SK-N-SH (cell line): ENCODE results near the gene ARCN1. TPM values are rescaled to one million over a fixed set of nuclear protein-coding genes. Genes with fewer than 3 reads are reported as not detected.
A peak's percentile ranks its signal among the peaks of the same experiment; 100 is the strongest.

ENCODE experiments used
- CTCF ChIA-PET: fragments of 300-600, 350-600 bp; formaldehyde crosslinking; extraction: SDS; loops from one replicate; lab custom pipeline; 2021; lab: Yijun Ruan, JAX
- POLR2A ChIA-PET: fragments of 350-600 bp; sonication (Branson Sonifier 250); formaldehyde crosslinking; extraction: SDS; loops from one replicate; lab custom pipeline; 2020; ENCODE audit warnings: antibody characterized with exemption, inconsistent platforms; lab: Yijun Ruan, JAX
- DNase-seq: peaks from one replicate; pipeline ENCODE4 v3.0.0; 2012
- H2AFZ ChIP-seq: fragments of 200-600 bp; sonication (generic); 2 replicates; pipeline ENCODE4 v1.8.1; 2016; ENCODE audit warnings: antibody characterized with exemption, mild to moderate bottlenecking, low read depth
- H3F3A ChIP-seq: fragments of 200-600 bp; sonication (generic); replicated peaks from 2 replicates; pipeline ENCODE3; 2016; ENCODE audit warnings: antibody characterized with exemption, mild to moderate bottlenecking; ENCODE audit not compliant: insufficient read depth
- H3K27ac ChIP-seq, 2 experiments: fragments of 200-500 bp in 1 of 2; fragments of 200-600 bp in 1 of 2; sonication (Bioruptor generic) in 1 of 2; sonication (generic), shearing (Covaris generic) in 1 of 2; 2 replicates each; pipeline versions ENCODE4 v1.5.1 to v1.6.1; 2014 to 2016; ENCODE audit warnings: low read depth in 2 of 2, inconsistent platforms in 1 of 2, low read length in 1 of 2, mild to moderate bottlenecking in 1 of 2, mixed read lengths in 1 of 2
- H3K27me3 ChIP-seq: fragments of 200-600 bp; sonication (generic), shearing (Covaris generic); 2 replicates; pipeline ENCODE4 v1.6.1; 2016; ENCODE audit warnings: mixed run types; ENCODE audit not compliant: insufficient read depth
- H3K36me3 ChIP-seq, 2 experiments: fragments of 200-500 bp in 1 of 2; fragments of 200-600 bp in 1 of 2; sonication (Bioruptor generic) in 1 of 2; sonication (generic) in 1 of 2; replicated peaks in 1 of 2; 2 replicates each; pipeline versions ENCODE3 to v1.5.1; 2014 to 2016; ENCODE audit warnings: low read length in 1 of 2, mild to moderate bottlenecking in 1 of 2; ENCODE audit not compliant: insufficient read depth in 2 of 2, control insufficient read depth in 1 of 2
- H3K4me1 ChIP-seq, 2 experiments: fragments of 200-500 bp in 1 of 2; fragments of 200-600 bp in 1 of 2; sonication (Bioruptor generic) in 1 of 2; sonication (generic), shearing (Covaris generic) in 1 of 2; 2 replicates each; pipeline versions ENCODE4 v1.5.1 to v1.6.1; 2014 to 2016; ENCODE audit warnings: low read depth in 1 of 2, low read length in 1 of 2, mixed run types in 1 of 2; ENCODE audit not compliant: insufficient read depth in 2 of 2, control insufficient read depth in 1 of 2
- H3K4me2 ChIP-seq: fragments of 200-600 bp; sonication (generic), shearing (Covaris generic); 2 replicates; pipeline ENCODE4 v1.6.1; 2017; ENCODE audit warnings: mixed run types
- H3K4me3 ChIP-seq, 2 experiments: fragments of 200-500 bp in 1 of 2; fragments of 200-600 bp in 1 of 2; sonication (Bioruptor generic) in 1 of 2; sonication (generic), shearing (Covaris generic) in 1 of 2; 2 replicates each; pipeline versions ENCODE4 v1.5.1 to v1.8.1; 2014 to 2016; ENCODE audit warnings: low read depth in 2 of 2, inconsistent platforms in 1 of 2, low read length in 1 of 2, mild to moderate bottlenecking in 1 of 2, mixed read lengths in 1 of 2, moderate library complexity in 1 of 2
- H3K79me2 ChIP-seq: fragments of 200-600 bp; sonication (generic); 2 replicates; pipeline ENCODE4 v1.8.1; 2017; ENCODE audit warnings: mild to moderate bottlenecking; ENCODE audit not compliant: insufficient read depth
- H3K9ac ChIP-seq: fragments of 200-600 bp; sonication (generic); 2 replicates; pipeline ENCODE4 v1.6.1; 2017; ENCODE audit warnings: mixed run types
- H3K9me2 ChIP-seq: fragments of 200-600 bp; sonication (generic); 2 replicates; pipeline ENCODE4 v1.6.1; 2017; ENCODE audit warnings: mixed run types
- H3K9me3 ChIP-seq: fragments of 200-600 bp; sonication (generic); 2 replicates; pipeline ENCODE4 v1.6.1; 2017; ENCODE audit warnings: mixed run types, mild to moderate bottlenecking, moderate library complexity
- H4K20me1 ChIP-seq: fragments of 200-600 bp; sonication (generic); 2 replicates; pipeline ENCODE4 v1.6.1; 2017; ENCODE audit warnings: mild to moderate bottlenecking, mixed run types; ENCODE audit not compliant: insufficient read depth
- ELF1 ChIP-seq: IDR thresholded peaks from 2 replicates; pipeline ENCODE4 v1.4.0; 2012
- EZH2phosphoT487 ChIP-seq: fragments of 200-600 bp; sonication (generic); IDR thresholded peaks from 2 replicates; pipeline ENCODE4 v1.6.1; 2017; ENCODE audit warnings: low read depth, mixed run types, mild to moderate bottlenecking, antibody characterized with exemption, moderate library complexity, borderline replicate concordance
- FOXJ3 ChIP-seq: sonication (generic); formaldehyde crosslinking; IDR thresholded peaks from 2 replicates; pipeline ENCODE4 v1.5.1; 2020; ENCODE audit warnings: mild to moderate bottlenecking, missing genetic modification reagents
- FOXM1 ChIP-seq: IDR thresholded peaks from 2 replicates; pipeline ENCODE4 v1.4.0; 2012; ENCODE audit warnings: low read depth, mild to moderate bottlenecking
- GABPA ChIP-seq: IDR thresholded peaks from 2 replicates; pipeline ENCODE4 v1.4.0; 2012; ENCODE audit warnings: low read depth, mild to moderate bottlenecking
- GATA2 ChIP-seq: sonication (generic); formaldehyde crosslinking; IDR thresholded peaks from 2 replicates; pipeline ENCODE4 v1.5.0; 2020; ENCODE audit warnings: mild to moderate bottlenecking, missing genetic modification reagents
- MXI1 ChIP-seq: IDR thresholded peaks from 2 replicates; pipeline ENCODE4 v1.6.1; 2012; ENCODE audit warnings: mild to moderate bottlenecking, low read depth, low read length, improper control_type of control experiment
- POLR2AphosphoS5 ChIP-seq: IDR thresholded peaks from 2 replicates; pipeline ENCODE4 v1.6.1; 2012; ENCODE audit warnings: low read depth, low read length
- RAD21 ChIP-seq: IDR thresholded peaks from 2 replicates; pipeline ENCODE4 v1.6.1; 2012; ENCODE audit warnings: mild to moderate bottlenecking, low read length
- RCOR1 ChIP-seq: fragments of 150-350 bp; IDR thresholded peaks from 2 replicates; pipeline ENCODE4 v1.6.1; 2017; ENCODE audit warnings: antibody characterized with exemption, low read length
- SMC3 ChIP-seq: IDR thresholded peaks from 2 replicates; pipeline ENCODE4 v1.6.1; 2012; ENCODE audit warnings: low read depth, low read length, improper control_type of control experiment
- YY1 ChIP-seq: IDR thresholded peaks from 2 replicates; pipeline ENCODE4 v1.4.0; 2012; ENCODE audit warnings: low read depth, mild to moderate bottlenecking
- WGBS: methylation state at CpG from one replicate; pipeline ENCODE4 v1.1.6; 2017; ENCODE audit warnings: low lambda C conversion rate; 5-methylcytosine and 5-hydroxymethylcytosine counted together
- polyA plus RNA-seq, 3 experiments: library from polyadenylated mRNA; depleted of rRNA; stranded (reverse); fragments of >200 nt; gene quantifications; 2 replicates each; pipeline ENCODE4 v1.2.3, GENCODE V29; 2012
- TF ChIP-seq, protein P1 (sequence below): IDR thresholded peaks from 2 replicates; pipeline ENCODE4 v1.4.0; 2012; ENCODE audit warnings: low read depth
- TF ChIP-seq, protein P2 (sequence below): IDR thresholded peaks from 2 replicates; pipeline ENCODE4; 2012
- TF ChIP-seq, protein P3 (sequence below): IDR thresholded peaks from 2 replicates; pipeline ENCODE4 v1.6.1; 2012; ENCODE audit warnings: mild to moderate bottlenecking, low read depth, low read length, moderate library complexity

Gene ARCN1
- polyA plus RNA-seq, 1 of the 3 experiments (the other 2 are of a cell fraction), result 128 TPM

DNA sequence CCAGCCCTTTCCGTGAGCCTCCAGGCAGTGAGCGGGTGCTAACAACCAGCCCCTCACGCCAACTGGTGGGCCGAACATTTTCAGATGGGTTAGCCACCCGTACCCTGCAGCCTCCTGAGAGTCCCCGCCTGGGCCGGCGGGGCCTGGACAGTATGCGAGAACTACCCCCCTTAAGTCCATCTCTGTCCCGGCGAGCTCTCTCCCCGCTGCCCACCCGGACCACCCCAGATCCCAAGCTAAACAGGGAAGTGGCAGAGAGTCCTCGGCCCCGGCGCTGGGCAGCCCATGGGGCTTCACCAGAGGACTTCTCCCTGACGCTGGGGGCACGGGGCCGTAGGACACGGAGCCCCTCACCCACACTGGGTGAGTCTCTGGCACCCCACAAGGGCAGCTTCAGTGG is 55.8 kb downstream of the ARCN1 start:
- Histone ChIP-seq H3K4me1 (peaks cover 6 to 28% of the 10 kb centered on the region in 2 experiments; a peak in 3 of 4 replicates), H3K4me2 (no peak overlapping the region), H3K9ac (no peak overlapping the region), H3F3A (peaks cover 8% of the 10 kb centered on the region), H3K27me3 (no peaks in the 10 kb centered on the region), H3K36me3 (peaks cover 60 to 71% of the 10 kb centered on the region in 2 experiments), H3K79me2 (peaks cover 98% of the 10 kb centered on the region), H3K9me3 (no peaks in the 10 kb centered on the region), H4K20me1 (peaks cover 83% of the 10 kb centered on the region), H2AFZ (no peak overlapping the region), H3K27ac (no peak overlapping the region), H3K9me2 (no peaks in the 10 kb centered on the region), H3K4me3 (no peak overlapping the region)
- TF ChIP-seq GABPA (no peak), GATA2 (no peak), RCOR1 (no peak)
- ChIA-PET CTCF (interaction anchor here (0.9 to 1.8 kb wide), 5 partner anchors 8 to 62 kb away, joined by 3 to 9 read pairs (median 3); no protein-coding TSS in a partner anchor), POLR2A (no interaction called here)
- WGBS, result 97% methylated on average over 9 of the region's 20 CpGs
- no peak for DNase-seq

DNA sequence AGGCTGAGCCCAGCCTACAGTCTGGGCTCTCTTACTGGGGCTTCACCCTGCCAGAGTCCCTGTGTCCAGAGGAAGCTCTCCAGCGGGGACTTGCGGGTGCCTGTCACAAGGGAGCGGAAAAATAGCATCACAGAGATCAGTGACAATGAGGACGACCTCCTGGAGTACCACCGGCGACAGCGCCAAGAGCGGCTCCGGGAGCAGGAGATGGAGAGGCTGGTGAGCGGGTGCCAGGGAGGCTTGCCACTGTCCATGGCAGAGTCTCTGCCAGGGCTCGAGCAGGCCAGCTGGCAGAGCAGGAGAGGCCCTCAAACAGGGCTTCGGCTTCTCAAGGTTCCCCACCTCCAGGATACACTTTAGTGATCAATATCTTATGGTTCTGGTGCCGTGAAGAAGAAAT is 56.2 kb downstream of the ARCN1 start:
- WGBS, result 92% methylated on average over 13 of the region's 13 CpGs
- no peak for DNase-seq
- Histone ChIP-seq H3K79me2 (peaks cover 97% of the 10 kb centered on the region), H3K4me2 (no peak overlapping the region), H3K27me3 (no peaks in the 10 kb centered on the region), H3K9me3 (no peaks in the 10 kb centered on the region), H3K9me2 (no peaks in the 10 kb centered on the region), H3K36me3 (peaks cover 64 to 75% of the 10 kb centered on the region in 2 experiments), H3K9ac (0 out of 2 replicates have a peak overlapping the region, but pooled peaks have one; percentile 7), H3K4me3 (no peak overlapping the region)
- POLR2A ChIA-PET, result no interaction called here
- CTCF ChIA-PET, result interaction anchor here (0.9 to 1.8 kb wide), 5 partner anchors 8 to 61 kb away, joined by 3 to 9 read pairs (median 5); partner anchors contain the start of gene PHLDB1
- TF ChIP-seq, protein P1, sequence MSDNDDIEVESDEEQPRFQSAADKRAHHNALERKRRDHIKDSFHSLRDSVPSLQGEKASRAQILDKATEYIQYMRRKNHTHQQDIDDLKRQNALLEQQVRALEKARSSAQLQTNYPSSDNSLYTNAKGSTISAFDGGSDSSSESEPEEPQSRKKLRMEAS, result no peak
- TF ChIP-seq POLR2AphosphoS5 (no peak), YY1 (no peak), EZH2phosphoT487 (no peak), RAD21 (no peak), FOXJ3 (CRISPR knock-in tag) (no peak), SMC3 (no peak), MXI1 (no peak), ELF1 (no peak), FOXM1 (no peak)
- TF ChIP-seq, protein P2, sequence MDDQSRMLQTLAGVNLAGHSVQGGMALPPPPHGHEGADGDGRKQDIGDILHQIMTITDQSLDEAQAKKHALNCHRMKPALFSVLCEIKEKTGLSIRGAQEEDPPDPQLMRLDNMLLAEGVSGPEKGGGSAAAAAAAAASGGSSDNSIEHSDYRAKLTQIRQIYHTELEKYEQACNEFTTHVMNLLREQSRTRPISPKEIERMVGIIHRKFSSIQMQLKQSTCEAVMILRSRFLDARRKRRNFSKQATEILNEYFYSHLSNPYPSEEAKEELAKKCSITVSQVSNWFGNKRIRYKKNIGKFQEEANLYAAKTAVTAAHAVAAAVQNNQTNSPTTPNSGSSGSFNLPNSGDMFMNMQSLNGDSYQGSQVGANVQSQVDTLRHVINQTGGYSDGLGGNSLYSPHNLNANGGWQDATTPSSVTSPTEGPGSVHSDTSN, result no peak
- TF ChIP-seq, protein P3, sequence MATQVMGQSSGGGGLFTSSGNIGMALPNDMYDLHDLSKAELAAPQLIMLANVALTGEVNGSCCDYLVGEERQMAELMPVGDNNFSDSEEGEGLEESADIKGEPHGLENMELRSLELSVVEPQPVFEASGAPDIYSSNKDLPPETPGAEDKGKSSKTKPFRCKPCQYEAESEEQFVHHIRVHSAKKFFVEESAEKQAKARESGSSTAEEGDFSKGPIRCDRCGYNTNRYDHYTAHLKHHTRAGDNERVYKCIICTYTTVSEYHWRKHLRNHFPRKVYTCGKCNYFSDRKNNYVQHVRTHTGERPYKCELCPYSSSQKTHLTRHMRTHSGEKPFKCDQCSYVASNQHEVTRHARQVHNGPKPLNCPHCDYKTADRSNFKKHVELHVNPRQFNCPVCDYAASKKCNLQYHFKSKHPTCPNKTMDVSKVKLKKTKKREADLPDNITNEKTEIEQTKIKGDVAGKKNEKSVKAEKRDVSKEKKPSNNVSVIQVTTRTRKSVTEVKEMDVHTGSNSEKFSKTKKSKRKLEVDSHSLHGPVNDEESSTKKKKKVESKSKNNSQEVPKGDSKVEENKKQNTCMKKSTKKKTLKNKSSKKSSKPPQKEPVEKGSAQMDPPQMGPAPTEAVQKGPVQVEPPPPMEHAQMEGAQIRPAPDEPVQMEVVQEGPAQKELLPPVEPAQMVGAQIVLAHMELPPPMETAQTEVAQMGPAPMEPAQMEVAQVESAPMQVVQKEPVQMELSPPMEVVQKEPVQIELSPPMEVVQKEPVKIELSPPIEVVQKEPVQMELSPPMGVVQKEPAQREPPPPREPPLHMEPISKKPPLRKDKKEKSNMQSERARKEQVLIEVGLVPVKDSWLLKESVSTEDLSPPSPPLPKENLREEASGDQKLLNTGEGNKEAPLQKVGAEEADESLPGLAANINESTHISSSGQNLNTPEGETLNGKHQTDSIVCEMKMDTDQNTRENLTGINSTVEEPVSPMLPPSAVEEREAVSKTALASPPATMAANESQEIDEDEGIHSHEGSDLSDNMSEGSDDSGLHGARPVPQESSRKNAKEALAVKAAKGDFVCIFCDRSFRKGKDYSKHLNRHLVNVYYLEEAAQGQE, result no peak
- TF ChIP-seq, all 33 proteins: peak for 0
- peaks cover 83% of the 10 kb centered on the region for H4K20me1 ChIP-seq
- peaks cover 6 to 24% of the 10 kb centered on the region in 2 experiments; a peak in 3 of 4 replicates for H3K4me1 ChIP-seq
- H3K27ac ChIP-seq, result no peak overlapping the region
- H3F3A ChIP-seq, result peaks cover 6% of the 10 kb centered on the region
- no peak overlapping the region for H2AFZ ChIP-seq
